GM12878 (cell line): ENCODE measurements around the gene ATXN1. TPM values are rescaled to one million over a fixed set of nuclear protein-coding genes. Genes with fewer than 3 reads are reported as not detected.

Experiments used
- BCL11A ChIP-seq: IDR thresholded peaks from 2 replicates; pipeline ENCODE4 v1.6.1; 2011; ENCODE audit warnings: low read depth, low read length
- CUX1 ChIP-seq: IDR thresholded peaks from 2 replicates; pipeline ENCODE4 v1.6.1; 2012; ENCODE audit warnings: improper control_type of control experiment, low read depth, low read length; ENCODE audit not compliant: insufficient replicate concordance
- EED ChIP-seq: sonication (generic); IDR thresholded peaks from 2 replicates; pipeline ENCODE4 v1.6.1; 2016; ENCODE audit warnings: antibody characterized with exemption, low read depth
- MTA2 ChIP-seq: fragments of 450-650 bp; IDR thresholded peaks from 2 replicates; pipeline ENCODE4 v1.6.1; 2016; ENCODE audit warnings: low read depth, mild to moderate bottlenecking, moderate library complexity
- NFYA ChIP-seq: IDR thresholded peaks from 2 replicates; pipeline ENCODE4 v1.6.1; 2011; ENCODE audit warnings: low read depth, mild to moderate bottlenecking, low read length, improper control_type of control experiment, borderline replicate concordance
- PAX8 ChIP-seq: fragments of 450-650 bp; IDR thresholded peaks from 2 replicates; pipeline ENCODE4 v1.6.1; 2017; ENCODE audit warnings: mild to moderate bottlenecking, moderate library complexity
- RCOR1 ChIP-seq: conservative IDR thresholded peaks from 2 replicates; pipeline ENCODE4 v1.6.1; 2012; ENCODE audit warnings: low read depth, low read length, improper control_type of control experiment
- RELA ChIP-seq: fragments of 450-650 bp; IDR thresholded peaks from 2 replicates; pipeline ENCODE4 v1.8.0; 2014; ENCODE audit warnings: borderline replicate concordance; ENCODE audit not compliant: partially characterized antibody
- RUNX3 ChIP-seq: IDR thresholded peaks from 2 replicates; pipeline ENCODE4 v1.6.1; 2012; ENCODE audit warnings: low read length, inconsistent platforms
- SMAD1 ChIP-seq: fragments of 450-650 bp; IDR thresholded peaks from 2 replicates; pipeline ENCODE4 v1.6.1; 2018; ENCODE audit warnings: mild to moderate bottlenecking, low read depth; ENCODE audit not compliant: partially characterized antibody
- TCF12 ChIP-seq: IDR thresholded peaks from 2 replicates; pipeline ENCODE4 v1.6.1; 2011; ENCODE audit warnings: low read depth, mild to moderate bottlenecking, low read length
- ZBED1 ChIP-seq: IDR thresholded peaks from 2 replicates; pipeline ENCODE4 v1.6.1; 2016; ENCODE audit warnings: borderline replicate concordance
- polyA plus RNA-seq, 11 experiments: library from polyadenylated mRNA; depleted of rRNA in 4 of 11; unstranded in 6 of 11; stranded (reverse) in 5 of 11; fragments of >200 nt; fragmentation: Nextera tagmentation in 4 of 11; fragmentation: Illumina TruSeq in 1 of 11; extraction: Ambion mirVana in 4 of 11; extraction: Trizol in 1 of 11; gene quantifications; 1 replicate in 1 of 11; 2 replicates in 10 of 11; pipeline versions ENCODE4 v1.2.1 to v1.2.3, GENCODE V29; 2011 to 2016; ENCODE audit warnings: inconsistent platforms in 2 of 11, missing spikeins in 2 of 11, low read depth in 1 of 11
- total RNA-seq, 4 experiments: library from RNA; depleted of rRNA in 3 of 4; stranded (reverse); fragments of >200 nt in 3 of 4; fragmentation: Illumina TruSeq in 1 of 4; extraction: Trizol in 1 of 4; gene quantifications; 2 replicates each; pipeline versions ENCODE4 v1.2.1 to v1.2.3, GENCODE V29; 2013 to 2021
- TF ChIP-seq, protein P1 (sequence below): IDR thresholded peaks from 2 replicates; pipeline ENCODE4 v1.6.1; 2011; ENCODE audit warnings: borderline replicate concordance, low read depth, mild to moderate bottlenecking, moderate library complexity, low read length; ENCODE audit not compliant: insufficient read depth, poor library complexity, severe bottlenecking
- TF ChIP-seq, protein P2 (sequence below): fragments of 150-350 bp; IDR thresholded peaks from 2 replicates; pipeline ENCODE4 v1.6.1; 2016; ENCODE audit warnings: low read depth, low read length
- TF ChIP-seq, protein P3 (sequence below): IDR thresholded peaks from 2 replicates; pipeline ENCODE4 v1.6.1; 2012; ENCODE audit warnings: mild to moderate bottlenecking, low read depth, low read length

ATXN1 gene
- total and polyA plus RNA-seq, 10 of the 15 experiments (the other 5 are each of a cell fraction or from before 2014, with no cell fraction given), result 12.2 to 51.2 (median 20.5) TPM

- TF ChIP-seq CUX1, result peak; percentile 26
- TF ChIP-seq EED, result peak; percentile 74
- TF ChIP-seq, protein P1, sequence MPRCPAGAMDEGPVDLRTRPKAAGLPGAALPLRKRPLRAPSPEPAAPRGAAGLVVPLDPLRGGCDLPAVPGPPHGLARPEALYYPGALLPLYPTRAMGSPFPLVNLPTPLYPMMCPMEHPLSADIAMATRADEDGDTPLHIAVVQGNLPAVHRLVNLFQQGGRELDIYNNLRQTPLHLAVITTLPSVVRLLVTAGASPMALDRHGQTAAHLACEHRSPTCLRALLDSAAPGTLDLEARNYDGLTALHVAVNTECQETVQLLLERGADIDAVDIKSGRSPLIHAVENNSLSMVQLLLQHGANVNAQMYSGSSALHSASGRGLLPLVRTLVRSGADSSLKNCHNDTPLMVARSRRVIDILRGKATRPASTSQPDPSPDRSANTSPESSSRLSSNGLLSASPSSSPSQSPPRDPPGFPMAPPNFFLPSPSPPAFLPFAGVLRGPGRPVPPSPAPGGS, result peak; percentile 91
- TF ChIP-seq SMAD1, result no peak
- TF ChIP-seq, protein P2, sequence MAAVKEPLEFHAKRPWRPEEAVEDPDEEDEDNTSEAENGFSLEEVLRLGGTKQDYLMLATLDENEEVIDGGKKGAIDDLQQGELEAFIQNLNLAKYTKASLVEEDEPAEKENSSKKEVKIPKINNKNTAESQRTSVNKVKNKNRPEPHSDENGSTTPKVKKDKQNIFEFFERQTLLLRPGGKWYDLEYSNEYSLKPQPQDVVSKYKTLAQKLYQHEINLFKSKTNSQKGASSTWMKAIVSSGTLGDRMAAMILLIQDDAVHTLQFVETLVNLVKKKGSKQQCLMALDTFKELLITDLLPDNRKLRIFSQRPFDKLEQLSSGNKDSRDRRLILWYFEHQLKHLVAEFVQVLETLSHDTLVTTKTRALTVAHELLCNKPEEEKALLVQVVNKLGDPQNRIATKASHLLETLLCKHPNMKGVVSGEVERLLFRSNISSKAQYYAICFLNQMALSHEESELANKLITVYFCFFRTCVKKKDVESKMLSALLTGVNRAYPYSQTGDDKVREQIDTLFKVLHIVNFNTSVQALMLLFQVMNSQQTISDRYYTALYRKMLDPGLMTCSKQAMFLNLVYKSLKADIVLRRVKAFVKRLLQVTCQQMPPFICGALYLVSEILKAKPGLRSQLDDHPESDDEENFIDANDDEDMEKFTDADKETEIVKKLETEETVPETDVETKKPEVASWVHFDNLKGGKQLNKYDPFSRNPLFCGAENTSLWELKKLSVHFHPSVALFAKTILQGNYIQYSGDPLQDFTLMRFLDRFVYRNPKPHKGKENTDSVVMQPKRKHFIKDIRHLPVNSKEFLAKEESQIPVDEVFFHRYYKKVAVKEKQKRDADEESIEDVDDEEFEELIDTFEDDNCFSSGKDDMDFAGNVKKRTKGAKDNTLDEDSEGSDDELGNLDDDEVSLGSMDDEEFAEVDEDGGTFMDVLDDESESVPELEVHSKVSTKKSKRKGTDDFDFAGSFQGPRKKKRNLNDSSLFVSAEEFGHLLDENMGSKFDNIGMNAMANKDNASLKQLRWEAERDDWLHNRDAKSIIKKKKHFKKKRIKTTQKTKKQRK, result no peak
- TF ChIP-seq, protein P3, sequence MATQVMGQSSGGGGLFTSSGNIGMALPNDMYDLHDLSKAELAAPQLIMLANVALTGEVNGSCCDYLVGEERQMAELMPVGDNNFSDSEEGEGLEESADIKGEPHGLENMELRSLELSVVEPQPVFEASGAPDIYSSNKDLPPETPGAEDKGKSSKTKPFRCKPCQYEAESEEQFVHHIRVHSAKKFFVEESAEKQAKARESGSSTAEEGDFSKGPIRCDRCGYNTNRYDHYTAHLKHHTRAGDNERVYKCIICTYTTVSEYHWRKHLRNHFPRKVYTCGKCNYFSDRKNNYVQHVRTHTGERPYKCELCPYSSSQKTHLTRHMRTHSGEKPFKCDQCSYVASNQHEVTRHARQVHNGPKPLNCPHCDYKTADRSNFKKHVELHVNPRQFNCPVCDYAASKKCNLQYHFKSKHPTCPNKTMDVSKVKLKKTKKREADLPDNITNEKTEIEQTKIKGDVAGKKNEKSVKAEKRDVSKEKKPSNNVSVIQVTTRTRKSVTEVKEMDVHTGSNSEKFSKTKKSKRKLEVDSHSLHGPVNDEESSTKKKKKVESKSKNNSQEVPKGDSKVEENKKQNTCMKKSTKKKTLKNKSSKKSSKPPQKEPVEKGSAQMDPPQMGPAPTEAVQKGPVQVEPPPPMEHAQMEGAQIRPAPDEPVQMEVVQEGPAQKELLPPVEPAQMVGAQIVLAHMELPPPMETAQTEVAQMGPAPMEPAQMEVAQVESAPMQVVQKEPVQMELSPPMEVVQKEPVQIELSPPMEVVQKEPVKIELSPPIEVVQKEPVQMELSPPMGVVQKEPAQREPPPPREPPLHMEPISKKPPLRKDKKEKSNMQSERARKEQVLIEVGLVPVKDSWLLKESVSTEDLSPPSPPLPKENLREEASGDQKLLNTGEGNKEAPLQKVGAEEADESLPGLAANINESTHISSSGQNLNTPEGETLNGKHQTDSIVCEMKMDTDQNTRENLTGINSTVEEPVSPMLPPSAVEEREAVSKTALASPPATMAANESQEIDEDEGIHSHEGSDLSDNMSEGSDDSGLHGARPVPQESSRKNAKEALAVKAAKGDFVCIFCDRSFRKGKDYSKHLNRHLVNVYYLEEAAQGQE, result no peak
- peak; percentile 69 for TF ChIP-seq TCF12
- TF ChIP-seq ZBED1, result 0 out of 2 replicates have a peak, but pooled peaks have one; percentile 41
- TF ChIP-seq PAX8, result no peak
- no peak for TF ChIP-seq RCOR1
- peak; percentile 73; the same call in 1 of the 2 replicates for TF ChIP-seq MTA2
- peak; percentile 38 for TF ChIP-seq RELA
- TF ChIP-seq NFYA, result no peak
- peak; percentile 86 for TF ChIP-seq RUNX3
- peak; percentile 82 for TF ChIP-seq BCL11A
Measured at GRCh38 chr6:16602035-16602434, 159.2 kb downstream of the ATXN1 start (continued).
